Measurements from ENCODE around the gene UBE2K.
"Not testable (repeated sequence)": the region's sequence is repeated elsewhere in the genome, so short reads cannot be mapped to it uniquely, and the experiment has no call there.

UBE2K gene

DNA sequence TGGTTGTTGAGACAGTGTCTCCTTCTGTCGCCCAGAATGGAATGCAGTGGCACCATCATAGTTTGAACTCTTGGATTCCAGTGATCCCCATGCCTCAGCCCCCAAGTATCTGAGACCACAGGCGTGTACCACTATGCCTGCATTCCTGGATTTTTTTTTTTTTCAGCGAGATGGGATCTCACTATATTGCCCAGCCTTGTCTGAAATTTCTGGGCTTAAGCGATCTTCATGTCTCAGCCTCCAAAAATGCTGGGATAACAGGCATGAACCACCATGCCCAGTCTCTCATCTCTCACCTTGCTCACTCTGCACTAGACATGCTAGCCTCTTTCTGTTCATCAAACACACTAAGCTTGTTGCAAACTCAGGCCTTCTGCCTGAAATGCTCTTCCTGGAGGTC is 104.1 kb downstream of the UBE2K start:
- DNase-seq (ENCODE audit: low read depth in 2 of 2) = no peak

DNA sequence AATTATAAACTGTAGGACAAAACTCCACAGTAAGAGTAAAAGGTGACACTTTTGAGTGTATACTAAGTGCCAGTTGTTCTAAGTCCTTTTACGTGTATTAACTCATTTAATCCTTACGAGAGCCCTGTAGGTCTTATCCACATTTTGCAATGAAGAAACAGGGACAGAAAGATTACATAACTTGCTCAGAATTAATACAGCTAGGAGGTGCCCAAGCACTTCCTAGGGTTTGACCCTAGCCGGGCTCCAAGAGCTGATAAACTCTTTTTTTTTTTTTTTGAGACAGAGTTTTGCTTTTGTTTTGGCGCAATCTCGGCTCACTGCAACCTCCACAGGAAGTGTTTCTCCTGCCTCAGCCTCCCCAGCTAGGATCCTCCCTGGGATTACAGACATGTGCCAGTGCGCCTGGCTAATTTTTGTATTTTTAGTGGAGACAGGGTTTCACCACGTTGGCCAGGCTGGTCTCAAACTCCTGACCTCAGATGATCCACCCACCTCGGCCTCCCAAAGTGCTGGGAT is 110.4 kb downstream of the UBE2K start:
- no peak for DNase-seq (ENCODE audit: low read depth in 2 of 2)

DNA sequence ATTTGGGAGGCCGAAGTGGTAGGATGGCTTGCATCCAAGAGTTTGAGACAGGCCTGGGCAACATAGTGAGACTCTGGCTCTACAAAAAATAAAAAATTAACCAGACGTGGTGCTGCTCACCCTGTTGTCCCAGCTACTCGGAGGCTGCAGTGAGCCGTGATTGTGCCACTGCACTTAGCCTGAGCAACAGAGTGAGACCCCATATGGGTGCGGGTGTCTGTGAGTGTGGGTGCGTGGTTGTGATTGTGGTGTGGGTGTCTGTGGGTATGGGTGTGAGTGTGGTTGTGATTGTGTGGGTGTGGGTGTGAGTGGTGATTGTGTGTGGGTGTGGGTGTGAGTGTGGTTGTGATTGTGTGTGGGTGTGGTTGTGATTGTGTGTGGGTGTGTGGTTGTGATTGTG is 114.6 kb downstream of the UBE2K start:
- no peak for DNase-seq (ENCODE audit: low read depth in 2 of 2)

DNA sequence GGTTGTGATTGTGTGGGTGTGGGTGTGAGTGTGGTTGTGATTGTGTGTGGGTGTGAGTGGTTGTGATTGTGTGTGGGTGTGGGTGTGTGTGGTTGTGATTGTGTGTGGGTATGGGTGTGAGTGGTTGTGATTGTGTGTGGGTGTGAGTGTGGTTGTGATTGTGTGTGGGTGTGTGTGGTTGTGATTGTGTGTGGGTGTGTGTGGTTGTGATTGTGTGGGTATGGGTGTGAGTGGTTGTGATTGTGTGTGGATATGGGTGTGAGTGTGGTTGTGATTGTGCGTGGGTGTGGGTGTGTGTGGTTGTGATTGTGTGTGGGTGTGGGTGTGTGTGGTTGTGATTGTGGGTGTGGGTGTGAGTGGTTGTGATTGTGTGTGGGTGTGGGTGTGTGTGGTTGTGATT is 115.1 kb downstream of the UBE2K start:
- not testable (repeated sequence) for DNase-seq (ENCODE audit: low read depth in 2 of 2)

DNA sequence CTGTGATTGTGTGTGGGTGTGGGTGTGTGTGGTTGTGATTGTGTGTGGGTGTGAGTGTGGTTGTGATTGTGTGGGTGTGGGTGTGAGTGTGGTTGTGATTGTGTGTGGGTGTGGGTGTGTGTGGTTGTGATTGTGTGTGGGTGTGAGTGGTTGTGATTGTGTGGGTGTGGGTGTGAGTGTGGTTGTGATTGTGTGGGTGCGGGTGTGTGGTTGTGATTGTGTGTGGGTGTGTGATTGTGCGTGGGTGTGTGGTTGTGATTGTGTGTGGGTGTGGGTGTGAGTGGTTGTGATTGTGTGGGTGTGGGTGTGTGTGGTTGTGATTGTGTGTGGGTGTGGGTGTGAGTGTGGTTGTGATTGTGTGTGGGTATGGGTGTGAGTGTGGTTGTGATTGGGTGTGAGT is 115.8 kb downstream of the UBE2K start:
- DNase-seq (ENCODE audit: low read depth in 2 of 2) = not testable (repeated sequence)

DNA sequence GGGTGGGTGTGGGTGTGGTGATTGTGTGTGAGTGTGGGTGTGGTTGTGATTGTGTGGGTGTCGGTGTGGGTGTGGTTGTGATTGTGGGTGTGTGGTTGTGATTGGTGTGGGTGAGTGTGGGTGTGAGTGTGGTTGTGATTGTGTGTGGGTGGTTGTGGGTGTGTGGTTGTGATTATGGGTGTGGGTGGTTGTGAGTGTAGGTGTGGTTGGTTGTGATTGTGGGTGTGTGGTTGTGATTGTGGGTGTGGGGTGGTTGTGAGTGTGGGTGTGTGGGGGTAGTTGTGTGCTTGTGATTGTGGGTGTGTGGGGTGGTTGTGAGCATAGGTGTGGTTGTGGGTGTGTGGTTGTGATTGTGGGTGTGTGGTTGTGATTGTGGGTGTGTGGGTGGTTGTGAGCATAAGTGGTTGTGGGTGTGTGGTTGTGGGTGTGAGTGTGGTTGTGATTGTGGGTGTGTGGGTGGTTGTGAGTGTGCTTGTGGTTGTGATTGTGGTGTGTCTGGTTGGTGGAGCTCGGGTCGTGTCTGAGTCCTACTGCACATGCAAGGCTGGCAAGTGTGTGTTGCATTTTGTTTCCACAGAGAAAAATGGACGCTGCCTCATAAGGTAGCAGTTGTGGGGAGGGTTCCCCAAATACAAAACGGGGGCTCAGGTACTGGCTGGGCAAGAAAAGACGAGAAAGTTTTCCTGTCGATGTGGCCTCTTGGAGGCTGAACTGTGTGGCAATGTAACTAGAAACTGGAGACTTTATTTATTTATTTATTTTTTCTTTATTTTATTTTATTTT is 116.7 kb downstream of the UBE2K start:
- DNase-seq (ENCODE audit: low read depth in 2 of 2) = no peak

DNA sequence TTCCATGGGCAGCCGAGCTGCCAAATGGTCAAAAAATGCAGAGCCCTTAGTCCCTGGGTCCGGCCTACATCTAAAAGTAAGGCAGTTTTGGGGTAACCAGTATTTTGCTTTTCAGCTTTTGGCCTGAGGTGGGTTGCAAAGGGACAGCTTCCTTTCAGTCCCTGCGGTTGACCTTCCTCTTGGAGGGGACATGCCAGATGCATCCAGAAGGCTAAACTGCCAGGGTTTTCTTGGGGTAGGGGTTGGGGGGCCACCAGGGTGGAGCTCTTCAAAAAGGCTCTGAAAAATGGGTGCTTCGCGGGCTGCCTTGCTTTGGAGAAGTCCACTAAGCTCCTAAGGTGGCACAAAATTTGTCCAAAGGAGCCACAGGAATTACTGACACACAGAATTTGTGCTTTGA is 120.7 kb downstream of the UBE2K start:
- DNase-seq (ENCODE audit: low read depth in 2 of 2) = no peak

DNA sequence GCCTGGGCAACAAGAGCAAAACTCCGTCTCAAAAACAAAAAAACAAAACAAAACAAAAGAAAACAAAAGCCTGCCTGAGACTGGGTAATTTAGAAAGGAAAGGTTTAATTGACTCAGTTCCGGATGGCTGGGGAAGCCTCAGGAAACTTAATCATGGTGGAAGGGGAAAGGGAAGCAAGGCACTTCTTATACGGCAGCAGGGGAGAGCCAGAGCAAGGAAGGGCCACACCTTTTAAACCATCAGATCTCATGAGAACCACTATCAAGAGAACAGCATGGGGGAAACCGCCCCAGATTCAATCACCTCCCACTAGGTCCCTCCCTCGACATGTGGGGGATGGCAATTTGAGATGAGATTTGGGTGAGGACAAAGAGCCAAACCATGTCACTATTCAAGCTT is 122.2 kb downstream of the UBE2K start:
- no peak for DNase-seq (ENCODE audit: low read depth in 2 of 2)

DNA sequence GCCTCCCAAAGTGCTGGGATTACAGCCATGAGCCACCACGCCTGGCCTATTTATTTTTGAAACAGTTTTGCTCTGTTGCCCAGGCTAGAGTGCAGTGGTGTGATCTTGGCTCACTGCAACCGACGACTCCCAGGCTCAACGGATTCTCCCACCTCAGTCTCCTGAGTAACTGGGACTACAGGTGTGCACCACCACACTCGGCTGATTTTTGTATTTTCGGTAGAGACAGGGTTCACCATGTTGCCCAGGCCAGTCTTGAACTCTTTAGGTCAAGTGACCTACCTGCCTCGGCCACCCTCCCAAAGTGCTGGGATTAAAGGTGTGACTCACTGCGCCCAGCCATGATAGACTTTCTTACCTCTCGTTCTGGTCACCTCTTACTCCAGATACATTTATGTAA is 124.0 kb downstream of the UBE2K start:
- DNase-seq (ENCODE audit: low read depth in 2 of 2) = no peak

DNA sequence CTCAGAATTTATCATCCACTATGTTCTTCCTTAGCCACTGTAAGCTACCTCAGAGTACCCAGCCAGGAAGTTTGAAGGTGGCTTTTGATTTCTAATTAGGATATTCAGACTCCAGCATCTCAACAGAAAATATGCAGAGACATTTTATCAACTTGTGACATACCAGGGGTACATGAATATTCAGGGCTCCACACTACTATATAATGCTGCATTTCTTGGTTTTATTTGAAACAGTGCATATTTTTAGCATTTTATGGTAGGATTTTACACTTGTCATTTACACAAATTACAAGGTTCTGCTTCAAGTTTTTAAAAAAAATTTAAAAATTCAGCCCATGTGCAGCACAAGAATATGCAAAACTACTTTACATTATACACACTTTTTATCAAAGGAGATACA is 124.7 kb downstream of the UBE2K start:
- no peak for DNase-seq (ENCODE audit: low read depth in 2 of 2)

DNA sequence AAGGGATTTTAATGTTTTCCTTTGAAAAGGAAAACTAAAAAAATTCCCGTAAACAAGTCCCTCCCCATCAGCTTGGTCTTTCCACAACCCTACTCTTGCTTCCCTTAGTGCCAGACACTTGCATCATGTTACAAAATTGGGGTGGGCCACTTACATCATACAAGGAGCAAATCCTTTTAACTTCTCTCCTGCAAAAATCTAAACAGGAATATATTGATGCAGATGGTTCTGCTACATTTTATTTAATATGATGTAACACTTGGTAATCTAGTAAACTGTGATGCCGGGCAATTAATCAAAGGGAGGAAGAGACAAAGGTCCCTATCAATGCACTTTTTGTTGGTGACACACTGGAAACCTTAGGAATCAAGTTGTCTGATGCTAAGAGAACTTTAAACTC is 125.3 kb downstream of the UBE2K start:
- DNase-seq (ENCODE audit: low read depth in 2 of 2) = no peak

DNA sequence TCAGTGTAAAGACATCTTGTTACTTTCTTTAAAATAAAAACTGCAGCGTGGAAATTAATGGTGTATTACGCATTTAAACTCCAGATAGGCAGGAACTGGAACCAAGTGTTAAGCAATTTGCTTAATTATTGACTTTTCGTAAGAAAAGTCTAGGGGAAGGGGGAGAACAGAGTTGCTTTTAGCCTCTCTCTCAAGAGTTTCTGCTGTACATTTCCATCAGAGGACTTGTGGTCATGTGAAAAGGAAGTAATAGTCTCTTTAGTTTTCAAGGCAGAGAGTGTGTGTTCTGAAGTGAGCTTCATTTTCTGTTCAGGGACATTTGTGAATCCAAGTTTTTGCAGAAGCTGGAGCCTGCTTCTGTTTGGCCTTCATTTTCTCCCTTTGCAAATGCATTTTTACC is 127.2 kb downstream of the UBE2K start:
- DNase-seq (ENCODE audit: low read depth in 2 of 2) = no peak

DNA sequence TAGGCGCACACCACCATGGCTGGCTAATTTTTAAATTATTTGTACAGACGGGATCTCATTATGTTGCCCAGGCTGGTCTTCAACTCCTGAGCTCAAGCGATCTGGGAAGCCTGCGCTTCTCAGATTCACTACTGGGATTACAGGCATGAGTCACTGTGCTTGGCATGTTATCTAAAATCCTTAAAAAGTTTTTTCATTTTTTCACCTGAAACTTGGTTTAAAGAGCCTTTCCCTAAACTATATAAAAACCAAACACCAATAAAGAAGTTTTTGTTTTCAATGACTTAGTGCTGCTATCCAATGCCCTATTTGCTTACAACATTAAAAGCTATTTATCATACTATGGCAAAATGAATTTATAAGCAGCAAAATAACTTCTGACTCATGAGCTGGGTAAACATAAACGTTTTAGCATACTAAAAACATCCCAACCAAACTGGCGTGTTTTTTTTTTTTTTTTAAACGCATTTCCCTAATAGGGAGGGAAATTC is 127.8 kb downstream of the UBE2K start:
- DNase-seq (ENCODE audit: low read depth in 2 of 2) = no peak
